NCI-H748 treated with DMSO at 0.1 percent for 48 hours (cell line): ENCODE data around the gene NFS1.
"Not testable (repeated sequence)": the region's sequence is repeated elsewhere in the genome, so short reads cannot be mapped to it uniquely, and the experiment has no call there.

Experiments
- DNase-seq: peaks from one replicate; lab custom pipeline; 2025; lab: John Stamatoyannopoulos, UW

Gene NFS1

GRCh38 chr20:35729836-35730582 is 30.9 kb upstream of the NFS1 start:
- DNase-seq = no peak

- DNase-seq = no peak
These were observed 30.2 kb upstream of the NFS1 start for GRCh38 chr20:35729283-35729807.

- no peak for DNase-seq
These were observed 27.9 kb upstream of the NFS1 start for GRCh38 chr20:35726842-35727711.

- no peak for DNase-seq
These were observed 25.4 kb upstream of the NFS1 start for GRCh38 chr20:35724321-35725230.

GRCh38 chr20:35723652-35724320 is 24.6 kb upstream of the NFS1 start:
- DNase-seq = not testable (repeated sequence)

GRCh38 chr20:35723275-35723639 is 24.1 kb upstream of the NFS1 start:
- not testable (repeated sequence) for DNase-seq

- no peak for DNase-seq
These were observed 22.5 kb upstream of the NFS1 start for GRCh38 chr20:35721621-35722020.

- no peak for DNase-seq
These were observed 22.1 kb upstream of the NFS1 start for GRCh38 chr20:35721219-35721618.

- DNase-seq = no peak
These were observed 21.3 kb upstream of the NFS1 start for GRCh38 chr20:35720165-35721123.

GRCh38 chr20:35719717-35720116 is 20.6 kb upstream of the NFS1 start:
- no peak for DNase-seq

- DNase-seq = no peak
These were observed 20.0 kb upstream of the NFS1 start for GRCh38 chr20:35718972-35719635.

GRCh38 chr20:35718321-35718720 is 19.2 kb upstream of the NFS1 start:
- not testable (repeated sequence) for DNase-seq

GRCh38 chr20:35716330-35716729 is 17.2 kb upstream of the NFS1 start:
- DNase-seq = no peak

GRCh38 chr20:35715652-35716051 is 16.5 kb upstream of the NFS1 start:
- DNase-seq = no peak

GRCh38 chr20:35714127-35714526 is 15.0 kb upstream of the NFS1 start:
- no peak for DNase-seq

GRCh38 chr20:35713120-35713519 is 14.0 kb upstream of the NFS1 start:
- DNase-seq = not testable (repeated sequence)

- DNase-seq = no peak
These were observed 12.5 kb upstream of the NFS1 start for GRCh38 chr20:35711588-35712209.

- DNase-seq = no peak
These were observed 11.9 kb upstream of the NFS1 start for GRCh38 chr20:35710884-35711587.

GRCh38 chr20:35710039-35710438 is 10.9 kb upstream of the NFS1 start:
- DNase-seq = no peak
